ENCODE data around the gene RABGGTA.

The RABGGTA gene

DNA sequence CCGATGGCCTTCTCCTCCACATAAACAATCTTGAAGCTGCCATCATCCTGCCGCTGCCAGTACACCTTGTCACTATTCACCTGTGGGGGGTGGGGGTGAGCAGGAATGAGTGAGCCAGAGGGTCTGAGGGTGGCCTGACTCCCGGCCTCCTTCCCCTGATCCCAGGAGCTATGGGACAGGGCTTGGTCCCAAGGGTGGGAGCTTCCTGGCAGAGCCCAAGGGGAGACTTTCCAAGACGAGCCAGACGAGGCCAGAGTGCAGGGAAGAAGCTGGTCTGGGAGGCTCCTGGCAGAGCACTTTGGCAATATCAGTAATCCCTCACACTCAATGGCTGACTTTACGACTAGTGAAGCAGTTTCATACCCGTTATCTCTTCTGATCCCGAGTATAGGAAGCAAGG is 16.0 kb downstream of the RABGGTA start:
- H3K79me2 ChIP-seq (ENCODE audit: control insufficient read depth, insufficient read depth, low read length, poor library complexity) = no peaks in the 10 kb centered on the region
- H3K4me1 ChIP-seq (ENCODE audit: control insufficient read depth in 1 of 2, insufficient read depth in 2 of 2, low read length in 2 of 2) = peaks cover 3 to 4% of the 10 kb centered on the region in 2 experiments
- H4K91ac ChIP-seq (ENCODE audit: low read depth, low read length) = no peak overlapping the region
- H3K4me3 ChIP-seq (ENCODE audit: low read depth, low read length) = no peak overlapping the region
- no peak overlapping the region for H3K23ac ChIP-seq (ENCODE audit: low read length)
- H3K4ac ChIP-seq (ENCODE audit: low read depth, low read length) = no peak overlapping the region
- no peak overlapping the region for H2AK5ac ChIP-seq (ENCODE audit: low read length)
- no peak for DNase-seq
- no peak overlapping the region for H2BK120ac ChIP-seq (ENCODE audit: insufficient read depth, low read length, poor library complexity)
- peaks cover 3% of the 10 kb centered on the region for H3K79me1 ChIP-seq (ENCODE audit: low read length)
- H2AFZ ChIP-seq (ENCODE audit: insufficient read depth, low read length, poor library complexity) = no peak overlapping the region
- no peak overlapping the region for H3K18ac ChIP-seq (ENCODE audit: low read length)
- no peak overlapping the region for H3K9ac ChIP-seq (ENCODE audit: low read length)
- H3K4me2 ChIP-seq (ENCODE audit: low read length) = no peak overlapping the region
- H3K14ac ChIP-seq (ENCODE audit: low read length) = no peak overlapping the region
- H3K27me3 ChIP-seq (ENCODE audit: insufficient read depth, low read length) = no peaks in the 10 kb centered on the region
- no peak overlapping the region for H4K8ac ChIP-seq (ENCODE audit: low read depth, low read length)
- no peak overlapping the region for H2BK12ac ChIP-seq (ENCODE audit: low read length)
- H3K9me3 ChIP-seq (ENCODE audit: insufficient read depth, low read depth, low read length) = peaks cover 1% of the 10 kb centered on the region
- no CpG with 5 or more reads among the region's 8 CpGs for WGBS (ENCODE audit: extremely low coverage, insufficient coverage, insufficient read length)
- no peak overlapping the region for H3K27ac ChIP-seq (ENCODE audit: low read depth, low read length)
- no peak overlapping the region for H2BK5ac ChIP-seq (ENCODE audit: low read depth, low read length, poor library complexity)
- peaks cover 65 to 70% of the 10 kb centered on the region in 2 experiments for H3K36me3 ChIP-seq (ENCODE audit: control insufficient read depth in 1 of 2, insufficient read depth in 2 of 2, low read length in 2 of 2)
- H4K12ac ChIP-seq (ENCODE audit: low read depth, low read length) = no peak overlapping the region

GRCh38 chr14:24254630-24255392 is 16.6 kb downstream of the RABGGTA start:
- Histone ChIP-seq H3K27ac (ENCODE audit: low read depth, low read length) (no peak overlapping the region), H4K91ac (ENCODE audit: low read depth, low read length) (no peak overlapping the region), H2BK120ac (ENCODE audit: insufficient read depth, low read length, poor library complexity) (no peak overlapping the region), H2AK5ac (ENCODE audit: low read length) (no peak overlapping the region), H3K4me3 (ENCODE audit: low read depth, low read length) (no peak overlapping the region), H2BK12ac (ENCODE audit: low read length) (no peak overlapping the region), H3K9ac (ENCODE audit: low read length) (no peak overlapping the region), H3K18ac (ENCODE audit: low read length) (no peak overlapping the region), H2AFZ (ENCODE audit: insufficient read depth, low read length, poor library complexity) (no peak overlapping the region), H3K36me3 (ENCODE audit: control insufficient read depth in 1 of 2, insufficient read depth in 2 of 2, low read length in 2 of 2) (peaks cover 64 to 67% of the 10 kb centered on the region in 2 experiments), H3K27me3 (ENCODE audit: insufficient read depth, low read length) (no peaks in the 10 kb centered on the region), H3K79me1 (ENCODE audit: low read length) (peaks cover 3% of the 10 kb centered on the region), H3K4ac (ENCODE audit: low read depth, low read length) (no peak overlapping the region), H3K9me3 (ENCODE audit: insufficient read depth, low read depth, low read length) (peaks cover 1% of the 10 kb centered on the region), H4K12ac (ENCODE audit: low read depth, low read length) (no peak overlapping the region), H3K79me2 (ENCODE audit: control insufficient read depth, insufficient read depth, low read length, poor library complexity) (no peaks in the 10 kb centered on the region), H3K14ac (ENCODE audit: low read length) (no peak overlapping the region), H3K4me1 (ENCODE audit: control insufficient read depth in 1 of 2, insufficient read depth in 2 of 2, low read length in 2 of 2) (peaks cover 3 to 4% of the 10 kb centered on the region in 2 experiments), H2BK5ac (ENCODE audit: low read depth, low read length, poor library complexity) (no peak overlapping the region), H3K23ac (ENCODE audit: low read length) (no peak overlapping the region), H4K8ac (ENCODE audit: low read depth, low read length) (no peak overlapping the region), H3K4me2 (ENCODE audit: low read length) (no peak overlapping the region)
- no peak for DNase-seq
- WGBS (ENCODE audit: extremely low coverage, insufficient coverage, insufficient read length) = no CpG with 5 or more reads among the region's 19 CpGs

- H4K8ac ChIP-seq (ENCODE audit: low read depth, low read length) = no peak overlapping the region
- no CpG with 5 or more reads among the region's 7 CpGs for WGBS (ENCODE audit: extremely low coverage, insufficient coverage, insufficient read length)
- H3K4ac ChIP-seq (ENCODE audit: low read depth, low read length) = no peak overlapping the region
- no peak overlapping the region for H2AFZ ChIP-seq (ENCODE audit: insufficient read depth, low read length, poor library complexity)
- H2BK12ac ChIP-seq (ENCODE audit: low read length) = no peak overlapping the region
- no peak overlapping the region for H2BK120ac ChIP-seq (ENCODE audit: insufficient read depth, low read length, poor library complexity)
- no peaks in the 10 kb centered on the region for H3K79me2 ChIP-seq (ENCODE audit: control insufficient read depth, insufficient read depth, low read length, poor library complexity)
- no peak overlapping the region for H4K12ac ChIP-seq (ENCODE audit: low read depth, low read length)
- no peak overlapping the region for H3K4me3 ChIP-seq (ENCODE audit: low read depth, low read length)
- no peak overlapping the region for H3K4me2 ChIP-seq (ENCODE audit: low read length)
- H3K27me3 ChIP-seq (ENCODE audit: insufficient read depth, low read length) = no peaks in the 10 kb centered on the region
- H3K9me3 ChIP-seq (ENCODE audit: insufficient read depth, low read depth, low read length) = peaks cover 1% of the 10 kb centered on the region
- no peak overlapping the region for H3K9ac ChIP-seq (ENCODE audit: low read length)
- H4K91ac ChIP-seq (ENCODE audit: low read depth, low read length) = no peak overlapping the region
- no peak overlapping the region for H2AK5ac ChIP-seq (ENCODE audit: low read length)
- H3K14ac ChIP-seq (ENCODE audit: low read length) = no peak overlapping the region
- H3K27ac ChIP-seq (ENCODE audit: low read depth, low read length) = no peak overlapping the region
- peaks cover 64 to 70% of the 10 kb centered on the region in 2 experiments for H3K36me3 ChIP-seq (ENCODE audit: control insufficient read depth in 1 of 2, insufficient read depth in 2 of 2, low read length in 2 of 2)
- peaks cover 3 to 4% of the 10 kb centered on the region in 2 experiments for H3K4me1 ChIP-seq (ENCODE audit: control insufficient read depth in 1 of 2, insufficient read depth in 2 of 2, low read length in 2 of 2)
- H3K79me1 ChIP-seq (ENCODE audit: low read length) = peaks cover 3% of the 10 kb centered on the region
- H3K23ac ChIP-seq (ENCODE audit: low read length) = no peak overlapping the region
- H3K18ac ChIP-seq (ENCODE audit: low read length) = no peak overlapping the region
- no peak for DNase-seq
- no peak overlapping the region for H2BK5ac ChIP-seq (ENCODE audit: low read depth, low read length, poor library complexity)
Measured at GRCh38 chr14:24253936-24254335, 17.5 kb downstream of the RABGGTA start.

GRCh38 chr14:24252289-24253124 is 18.9 kb downstream of the RABGGTA start:
- Histone ChIP-seq H3K4me3 (ENCODE audit: low read depth, low read length) (no peak overlapping the region), H3K36me3 (ENCODE audit: control insufficient read depth in 1 of 2, insufficient read depth in 2 of 2, low read length in 2 of 2) (peaks cover 56 to 63% of the 10 kb centered on the region in 2 experiments), H3K27ac (ENCODE audit: low read depth, low read length) (peak overlapping the region; percentile 1), H4K91ac (ENCODE audit: low read depth, low read length) (peak overlapping the region; percentile 53), H2AFZ (ENCODE audit: insufficient read depth, low read length, poor library complexity) (no peak overlapping the region), H3K79me1 (ENCODE audit: low read length) (peaks cover 3% of the 10 kb centered on the region), H2BK120ac (ENCODE audit: insufficient read depth, low read length, poor library complexity) (no peak overlapping the region), H3K79me2 (ENCODE audit: control insufficient read depth, insufficient read depth, low read length, poor library complexity) (no peaks in the 10 kb centered on the region), H2AK5ac (ENCODE audit: low read length) (no peak overlapping the region), H3K27me3 (ENCODE audit: insufficient read depth, low read length) (no peaks in the 10 kb centered on the region), H4K8ac (ENCODE audit: low read depth, low read length) (no peak overlapping the region), H3K4me1 (ENCODE audit: control insufficient read depth in 1 of 2, insufficient read depth in 2 of 2, low read length in 2 of 2) (peaks cover 3 to 4% of the 10 kb centered on the region in 2 experiments), H3K9me3 (ENCODE audit: insufficient read depth, low read depth, low read length) (peaks cover 1% of the 10 kb centered on the region), H3K18ac (ENCODE audit: low read length) (no peak overlapping the region), H3K9ac (ENCODE audit: low read length) (no peak overlapping the region), H3K23ac (ENCODE audit: low read length) (no peak overlapping the region), H3K14ac (ENCODE audit: low read length) (no peak overlapping the region), H2BK5ac (ENCODE audit: low read depth, low read length, poor library complexity) (no peak overlapping the region), H4K12ac (ENCODE audit: low read depth, low read length) (no peak overlapping the region), H3K4ac (ENCODE audit: low read depth, low read length) (no peak overlapping the region), H3K4me2 (ENCODE audit: low read length) (no peak overlapping the region), H2BK12ac (ENCODE audit: low read length) (no peak overlapping the region)
- no CpG with 5 or more reads among the region's 11 CpGs for WGBS (ENCODE audit: extremely low coverage, insufficient coverage, insufficient read length)
- no peak for DNase-seq
